Transverse colon (tissue), 4 donors: Measurements from ENCODE around the gene GPD2. TPM values are rescaled to one million over a fixed set of nuclear protein-coding genes. Genes with fewer than 3 reads are reported as not detected.
"Not testable (repeated sequence)": the region's sequence is repeated elsewhere in the genome, so short reads cannot be mapped to it uniquely, and the experiment has no call there.

ENCODE experiments used
- DNase-seq: peaks from one replicate; pipeline ENCODE4 v3.0.0-alpha.2; 2019
- H3K27ac ChIP-seq, 4 donors: fragments of 200-600 bp; sonication (generic); 2 replicates each; pipeline ENCODE4 v1.5.1; 2016 to 2018; ENCODE audit warnings: inconsistent platforms in 4 of 4
- H3K27me3 ChIP-seq: fragments of 200-600 bp; sonication (generic); 2 replicates; pipeline ENCODE4 v1.5.1; 2017; ENCODE audit warnings: inconsistent platforms
- H3K36me3 ChIP-seq, 4 donors: fragments of 200-600 bp; sonication (generic); 2 replicates each; pipeline ENCODE4 v1.5.1; 2017 to 2019; ENCODE audit warnings: inconsistent platforms in 4 of 4
- H3K4me1 ChIP-seq, 4 donors: fragments of 200-600 bp; sonication (generic); 2 replicates each; pipeline ENCODE4 v1.5.1; 2017 to 2020; ENCODE audit warnings: inconsistent platforms in 4 of 4
- H3K4me3 ChIP-seq, 4 donors: fragments of 200-600 bp; sonication (generic); 1 replicate in 1 of 4; 2 replicates in 3 of 4; pipeline versions ENCODE4 v1.5.1 to v1.6.1; 2017 to 2019; ENCODE audit warnings: inconsistent platforms in 4 of 4
- H3K9me3 ChIP-seq, 2 donors: fragments of 200-600 bp; sonication (generic); 2 replicates each; pipeline ENCODE4 v1.5.1; 2017 to 2019; ENCODE audit warnings: inconsistent platforms in 2 of 2
- CTCF ChIP-seq, 5 experiments: fragments of 200-600 bp in 3 of 5; fragments of 450-650 bp in 2 of 5; sonication (generic) in 3 of 5; IDR thresholded peaks; 1 replicate in 2 of 5; 2 replicates in 3 of 5; pipeline ENCODE4 v1.5.1; 2016 to 2017; ENCODE audit warnings: antibody characterized with exemption in 5 of 5, inconsistent platforms in 3 of 5, mild to moderate bottlenecking in 2 of 5, moderate library complexity in 1 of 5
- EP300 ChIP-seq: sonication (generic); formaldehyde crosslinking; IDR thresholded peaks from one replicate; pipeline ENCODE4 v1.6.1; 2017; ENCODE audit warnings: antibody characterized with exemption, low read depth
- POLR2A ChIP-seq: fragments of 450-650 bp; IDR thresholded peaks from one replicate; pipeline ENCODE4 v1.6.1; 2016; ENCODE audit warnings: antibody characterized with exemption, mild to moderate bottlenecking, moderate library complexity
- POLR2AphosphoS5 ChIP-seq, 3 donors: sonication (generic); formaldehyde crosslinking; IDR thresholded peaks; one replicate each; pipeline ENCODE4 v1.6.1; 2016; ENCODE audit warnings: antibody characterized with exemption in 3 of 3
- WGBS, 2 donors: methylation state at CpG; one replicate each; pipeline ENCODE4 v1.1.5; 2018; ENCODE audit warnings: low coverage in 1 of 2; 5-methylcytosine and 5-hydroxymethylcytosine counted together
- in situ Hi-C, 4 donors: fragments of 200-750 bp; cut with MboI; loops; one replicate each; pipeline versions ENCODE4 v1.15.0 to v1.15.1; 2017; ENCODE audit warnings: low sequenced_read_pairs in 3 of 4, low pct_ligation_motif_present in 1 of 4, low pct_unique_long_range_greater_than_20kb in 1 of 4
- intact Hi-C: fragments of 100-400 bp; cut with DNase I; formaldehyde crosslinking; loops from one replicate; pipeline ENCODE4 v1.15.1; 2023; ENCODE audit warnings: low total_unique reads
- total RNA-seq, 4 donors: library from RNA; depleted of rRNA; stranded (reverse); fragments of >200 nt; gene quantifications; one replicate each; pipeline ENCODE4 v1.1.0, GENCODE V29; 2016

Gene GPD2
- total RNA-seq, 4 donors from 2014 or later, result 65.5 to 161 (median 98.6) TPM

- Histone ChIP-seq H3K9me3 (no peaks in the 10 kb centered on the region), H3K4me3 (no peak overlapping the region), H3K27me3 (no peaks in the 10 kb centered on the region), H3K4me1 (no peaks in the 10 kb centered on the region), H3K27ac (no peak overlapping the region), H3K36me3 (no peaks in the 10 kb centered on the region)
- intact Hi-C loops, result no loop called here
- WGBS, 2 donors, result 80 to 93% methylated on average over 3 of the region's 3 CpGs
- TF ChIP-seq POLR2AphosphoS5 (IDR thresholded peaks at IDR 0.05), result no peak
- no peak for TF ChIP-seq CTCF (IDR thresholded peaks at IDR 0.05)
- TF ChIP-seq POLR2A, result no peak
- no peak for TF ChIP-seq EP300
- in situ Hi-C loops, result no loop called here
- DNase-seq, result no peak
These were observed 164.0 kb downstream of the GPD2 start for GRCh38 chr2:156600196-156600595.

DNA sequence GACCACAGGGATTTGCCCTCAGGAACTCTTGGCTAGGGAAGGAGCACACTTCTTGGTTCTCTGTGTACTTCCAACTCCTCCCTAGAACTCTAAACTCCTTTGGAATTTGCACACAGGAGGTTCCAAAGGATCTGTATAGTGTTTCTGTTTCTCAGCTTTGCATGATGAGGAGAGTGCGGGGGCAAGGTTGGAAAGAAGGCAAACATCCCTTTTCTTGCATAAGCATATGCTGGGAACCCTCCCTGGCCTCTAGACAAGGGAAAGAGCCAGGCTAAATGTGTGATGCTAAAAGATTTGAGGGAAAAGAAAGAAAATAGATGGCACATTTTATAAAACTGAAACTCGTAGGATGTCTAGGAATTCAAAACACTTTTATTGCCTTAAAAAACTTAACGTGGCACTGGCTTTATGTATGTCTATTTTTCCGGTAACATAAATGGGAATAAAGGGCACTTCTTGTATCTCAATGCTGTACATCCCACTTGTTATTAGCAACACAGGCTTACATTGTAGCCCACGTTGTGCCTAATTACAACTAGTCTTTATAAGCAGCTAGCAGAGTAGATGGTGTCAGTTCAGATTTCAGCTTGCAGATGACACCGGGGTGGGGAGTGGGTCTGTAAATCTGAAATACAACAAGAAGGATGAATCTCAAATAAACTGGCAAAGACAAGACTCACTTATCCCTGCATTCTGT is 165.8 kb downstream of the GPD2 start:
- Histone ChIP-seq H3K36me3 (no peaks in the 10 kb centered on the region), H3K4me1 (no peaks in the 10 kb centered on the region), H3K27ac (no peak overlapping the region), H3K9me3 (no peaks in the 10 kb centered on the region), H3K4me3 (no peak overlapping the region), H3K27me3 (no peaks in the 10 kb centered on the region)
- intact Hi-C loops, result no loop called here
- no peak for TF ChIP-seq POLR2AphosphoS5 (IDR thresholded peaks at IDR 0.05)
- no peak for TF ChIP-seq CTCF (IDR thresholded peaks at IDR 0.05)
- no peak for TF ChIP-seq POLR2A
- no peak for TF ChIP-seq EP300
- in situ Hi-C loops, result no loop called here
- 80% methylated on average over 5 to 6 of the region's 6 CpGs for WGBS, 2 donors
- no peak for DNase-seq

- in situ Hi-C loops (no loop called here), intact Hi-C loops (no loop called here)
- no peak for DNase-seq
- H3K36me3 ChIP-seq, result no peaks in the 10 kb centered on the region
- H3K27ac ChIP-seq, result no peak overlapping the region
- TF ChIP-seq CTCF (IDR thresholded peaks at IDR 0.05), result no peak
- TF ChIP-seq EP300, result no peak
- TF ChIP-seq POLR2AphosphoS5 (IDR thresholded peaks at IDR 0.05), result no peak
- no peak for TF ChIP-seq POLR2A
- H3K4me3 ChIP-seq, result no peak overlapping the region
- H3K4me1 ChIP-seq, result no peaks in the 10 kb centered on the region
- no peaks in the 10 kb centered on the region for H3K9me3 ChIP-seq
- no peaks in the 10 kb centered on the region for H3K27me3 ChIP-seq
These were observed 166.4 kb downstream of the GPD2 start for GRCh38 chr2:156602552-156602933.

DNA sequence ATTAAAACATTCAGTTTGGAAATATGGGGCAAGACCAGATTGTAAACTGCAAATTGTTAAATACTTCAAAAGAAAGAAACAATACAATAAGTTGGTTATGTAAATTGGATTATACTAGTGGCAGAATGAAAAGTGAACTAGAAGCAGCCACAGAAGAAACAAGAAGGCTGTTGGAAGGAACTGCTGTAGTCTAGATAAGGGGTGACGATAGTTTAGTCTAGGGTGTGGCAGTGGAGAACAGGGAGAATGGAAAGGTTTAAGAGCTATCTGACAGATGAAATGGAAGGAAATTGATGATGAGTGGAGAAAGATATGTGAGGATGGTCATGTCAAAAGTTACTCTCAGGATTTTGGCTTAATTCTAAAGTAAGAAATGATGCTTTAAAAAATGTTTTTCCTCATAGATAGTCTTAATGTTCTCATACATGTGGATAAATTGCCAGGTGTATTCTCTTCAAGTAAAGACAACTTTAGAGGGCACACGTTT is 179.7 kb downstream of the GPD2 start:
- Histone ChIP-seq H3K27ac (no peak overlapping the region), H3K4me1 (no peaks in the 10 kb centered on the region), H3K4me3 (no peak overlapping the region), H3K36me3 (no peaks in the 10 kb centered on the region), H3K27me3 (no peaks in the 10 kb centered on the region), H3K9me3 (no peaks in the 10 kb centered on the region)
- DNase-seq, result no peak
- intact Hi-C loops (no loop called here), in situ Hi-C loops (no loop called here)
- WGBS, 2 donors, result 48 to 50% methylated on average over 2 of the region's 2 CpGs
- TF ChIP-seq POLR2A (no peak), POLR2AphosphoS5 (IDR thresholded peaks at IDR 0.05) (no peak), EP300 (no peak), CTCF (IDR thresholded peaks at IDR 0.05) (no peak)

DNA sequence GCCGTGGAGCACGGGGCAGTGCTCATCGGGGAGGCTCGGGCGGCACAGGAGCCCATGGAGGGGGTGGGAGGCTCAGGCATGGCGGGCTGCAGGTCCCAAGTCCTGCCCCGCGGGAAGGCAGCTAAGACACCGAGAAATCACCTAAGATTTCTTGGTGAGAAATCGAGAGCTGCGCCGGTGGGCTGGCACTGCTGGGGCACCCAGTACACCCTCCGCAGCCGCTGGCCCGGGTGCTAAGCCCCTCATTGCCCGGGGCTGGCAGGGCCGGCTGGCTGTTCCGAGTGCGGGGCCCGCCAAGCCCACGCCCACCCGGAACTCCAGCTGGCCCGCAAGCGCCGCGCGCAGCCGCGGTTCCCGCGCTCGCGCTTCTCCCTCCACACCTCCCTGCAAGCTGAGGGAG is 181.9 kb downstream of the GPD2 start:
- DNase-seq, H3K27me3 ChIP-seq, H3K27ac ChIP-seq, H3K4me1 ChIP-seq, H3K9me3 ChIP-seq, H3K36me3 ChIP-seq, H3K4me3 ChIP-seq, intact Hi-C loops, in situ Hi-C loops: not testable (repeated sequence)
- 96% methylated on average over 30 of the region's 33 CpGs; no CpG with 5 or more reads in 1 of the 2 donors for WGBS, 2 donors
